GM12878 (cell line): ENCODE measurements around the gene CLIC3. TPM values are rescaled to one million over a fixed set of nuclear protein-coding genes. Genes with fewer than 3 reads are reported as not detected.

Source experiments
- ATAC-seq: fragments of 200-7000 bp; cut with Tn5 transposase; 3 replicates; pipeline ENCODE4 v1.9.1; 2020; ENCODE audit warnings: mild to moderate bottlenecking, moderate library complexity
- BruUV-seq: library from RNA; stranded (reverse); fragments of 400-500 nt; replicated peaks from 2 replicates; lab custom pipeline; 2021; lab: Mats Ljungman, UMichigan
- CTCF ChIA-PET: fragments of 300-600 bp; sonication (Branson Sonifier 250); formaldehyde crosslinking; extraction: SDS; loops from one replicate; lab custom pipeline; 2021; ENCODE audit warnings: inconsistent platforms; lab: Yijun Ruan, JAX
- POLR2A ChIA-PET: fragments of 350-600 bp; formaldehyde crosslinking; extraction: SDS; loops from one replicate; lab custom pipeline; 2021; ENCODE audit warnings: inconsistent platforms; lab: Charles Lee
- RAD21 ChIA-PET: fragments of 300-600 bp; sonication (Branson Sonifier 250); formaldehyde crosslinking; loops from one replicate; lab custom pipeline; 2023; ENCODE audit warnings: antibody characterized with exemption; ENCODE audit not compliant: unreplicated experiment; lab: Charles Lee
- SMC1A ChIA-PET: fragments of 300-600 bp; sonication (Branson Sonifier 250); formaldehyde crosslinking; loops from one replicate; lab custom pipeline; 2023; ENCODE audit not compliant: unreplicated experiment, uncharacterized antibody; lab: Charles Lee
- DNase-seq: peaks from one replicate; pipeline ENCODE4 v3.0.0-alpha.2; 2011; ENCODE audit warnings: low read depth, low spot score
- FAIRE-seq: peaks from 3 replicates; lab custom pipeline; 2011; peaks lifted over from hg19 to GRCh38; lab: Jason Lieb, UNC
- H2AFZ ChIP-seq: 2 replicates; pipeline ENCODE4 v1.6.0; 2011; ENCODE audit warnings: low read depth, low read length, control low read depth; ENCODE audit not compliant: control insufficient read depth
- H3K27ac ChIP-seq: 2 replicates; pipeline ENCODE4 v1.5.1; 2011; ENCODE audit warnings: control low read depth; ENCODE audit not compliant: control insufficient read depth, insufficient read depth
- H3K27me3 ChIP-seq, 2 experiments: replicated peaks in 1 of 2; 2 replicates each; pipeline versions ENCODE4 v1.6.0 to v1.6.1; 2011; ENCODE audit warnings: low read length in 1 of 2; ENCODE audit not compliant: control insufficient read depth in 2 of 2, insufficient read depth in 2 of 2
- H3K36me3 ChIP-seq, 2 experiments: 2 replicates each; pipeline ENCODE4 v1.5.1; 2011; ENCODE audit warnings: low read length in 1 of 2; ENCODE audit not compliant: control insufficient read depth in 2 of 2, insufficient read depth in 2 of 2
- H3K4me1 ChIP-seq: 2 replicates; pipeline ENCODE4 v1.6.1; 2011; ENCODE audit warnings: mild to moderate bottlenecking, low read length, moderate library complexity, mixed read lengths; ENCODE audit not compliant: control insufficient read depth, insufficient read depth
- H3K4me2 ChIP-seq: 2 replicates; pipeline ENCODE4 v1.6.0; 2011; ENCODE audit warnings: control low read depth; ENCODE audit not compliant: control insufficient read depth, insufficient read depth
- H3K4me3 ChIP-seq: fragments of 200-600 bp; sonication (generic); 2 replicates; pipeline ENCODE4 v1.5.1; 2016
- H3K79me2 ChIP-seq: 2 replicates; pipeline ENCODE4 v1.6.0; 2011; ENCODE audit warnings: low read length; ENCODE audit not compliant: control insufficient read depth, insufficient read depth
- H3K9ac ChIP-seq: 2 replicates; pipeline ENCODE4 v1.8.0; 2011; ENCODE audit warnings: low read length, control low read depth, mixed read lengths; ENCODE audit not compliant: control insufficient read depth, insufficient read depth
- H3K9me3 ChIP-seq: replicated peaks from 3 replicates; pipeline ENCODE4 v1.5.1; 2011; ENCODE audit warnings: mild to moderate bottlenecking, low read length; ENCODE audit not compliant: control insufficient read depth, insufficient read depth
- H4K20me1 ChIP-seq: 2 replicates; pipeline ENCODE4 v1.6.0; 2011; ENCODE audit not compliant: control insufficient read depth, insufficient read depth
- DPF2 ChIP-seq: fragments of 450-650 bp; IDR thresholded peaks from 2 replicates; pipeline ENCODE4 v1.6.1; 2017; ENCODE audit warnings: mild to moderate bottlenecking
- MEF2B ChIP-seq: fragments of 450-650 bp; IDR thresholded peaks from 2 replicates; pipeline ENCODE4 v1.6.1; 2018; ENCODE audit warnings: mild to moderate bottlenecking, moderate library complexity; ENCODE audit not compliant: partially characterized antibody, poor library complexity, severe bottlenecking
- NBN ChIP-seq: fragments of 450-650 bp; IDR thresholded peaks from 2 replicates; pipeline ENCODE4 v1.6.1; 2016
- NFYA ChIP-seq: IDR thresholded peaks from 2 replicates; pipeline ENCODE4 v1.6.1; 2011; ENCODE audit warnings: low read depth, mild to moderate bottlenecking, low read length, improper control_type of control experiment, borderline replicate concordance
- NR2F1 ChIP-seq: fragments of 450-650 bp; conservative IDR thresholded peaks from 2 replicates; pipeline ENCODE4 v1.6.1; 2017; ENCODE audit warnings: mild to moderate bottlenecking
- PKNOX1 ChIP-seq: fragments of 450-650 bp; IDR thresholded peaks from 2 replicates; pipeline ENCODE4 v1.6.1; 2016; ENCODE audit warnings: mild to moderate bottlenecking
- RAD51 ChIP-seq: fragments of 450-650 bp; IDR thresholded peaks from 2 replicates; pipeline ENCODE4 v1.6.1; 2016; ENCODE audit warnings: moderate library complexity, mild to moderate bottlenecking, inconsistent platforms
- SMAD1 ChIP-seq: fragments of 450-650 bp; IDR thresholded peaks from 2 replicates; pipeline ENCODE4 v1.6.1; 2018; ENCODE audit warnings: mild to moderate bottlenecking, low read depth; ENCODE audit not compliant: partially characterized antibody
- SMARCA5 ChIP-seq: fragments of 450-650 bp; IDR thresholded peaks from 2 replicates; pipeline ENCODE4 v1.6.1; 2017; ENCODE audit warnings: mild to moderate bottlenecking
- SPI1 ChIP-seq: IDR thresholded peaks from 2 replicates; pipeline ENCODE4 v1.6.1; 2011; ENCODE audit warnings: low read depth, mild to moderate bottlenecking, low read length, moderate library complexity, borderline replicate concordance; ENCODE audit not compliant: insufficient read depth
- WGBS: methylation state at CpG from one replicate; pipeline ENCODE4 v1.1.6; 2016; ENCODE audit warnings: low lambda C conversion rate; ENCODE audit not compliant: insufficient replicate concordance, insufficient coverage; ENCODE audit errors: missing lambda C conversion rate; 5-methylcytosine and 5-hydroxymethylcytosine counted together
- in situ Hi-C: fragments of 300-500 bp; cut with MboI; formaldehyde crosslinking; loops from 9 replicates; pipeline ENCODE4 v1.14.3; 2018; ENCODE audit warnings: mixed read lengths
- intact Hi-C: fragments of 100-400 bp; cut with micrococcal nuclease; formaldehyde crosslinking; loops from one replicate; pipeline ENCODE4 v1.14.2; 2022; ENCODE audit not compliant: unreplicated experiment
- polyA plus RNA-seq, 11 experiments: library from polyadenylated mRNA; depleted of rRNA in 4 of 11; unstranded in 6 of 11; stranded (reverse) in 5 of 11; fragments of >200 nt; fragmentation: Nextera tagmentation in 4 of 11; fragmentation: Illumina TruSeq in 1 of 11; extraction: Ambion mirVana in 4 of 11; extraction: Trizol in 1 of 11; gene quantifications; 1 replicate in 1 of 11; 2 replicates in 10 of 11; pipeline versions ENCODE4 v1.2.1 to v1.2.3, GENCODE V29; 2011 to 2016; ENCODE audit warnings: inconsistent platforms in 2 of 11, missing spikeins in 2 of 11, low read depth in 1 of 11
- total RNA-seq, 4 experiments: library from RNA; depleted of rRNA in 3 of 4; stranded (reverse); fragments of >200 nt in 3 of 4; fragmentation: Illumina TruSeq in 1 of 4; extraction: Trizol in 1 of 4; gene quantifications; 2 replicates each; pipeline versions ENCODE4 v1.2.1 to v1.2.3, GENCODE V29; 2013 to 2021
- TF ChIP-seq, protein P1 (sequence below): fragments of 450-650 bp; formaldehyde crosslinking; IDR thresholded peaks from 2 replicates; pipeline ENCODE4 v1.4.0; 2022; ENCODE audit warnings: mild to moderate bottlenecking, moderate library complexity
- TF ChIP-seq, protein P2 (sequence below): IDR thresholded peaks from 2 replicates; pipeline ENCODE4 v1.6.1; 2011; ENCODE audit warnings: borderline replicate concordance, low read depth, mild to moderate bottlenecking, moderate library complexity, mixed read lengths, low read length; ENCODE audit not compliant: insufficient read depth; ENCODE audit errors: extremely low read length

The CLIC3 gene
- total and polyA plus RNA-seq, 10 of the 15 experiments (the other 5 are each of a cell fraction or from before 2014, with no cell fraction given): 0.31 TPM; not detected in 9

- Histone ChIP-seq H3K79me2 (no peaks in the 10 kb centered on the region), H3K9ac (no peak overlapping the region), H3K9me3 (no peaks in the 10 kb centered on the region), H3K4me1 (peaks cover 7% of the 10 kb centered on the region), H3K36me3 (no peaks in the 10 kb centered on the region), H3K27me3 (no peaks in the 10 kb centered on the region), H2AFZ (peak overlapping the region; percentile 29; the same call in 1 of the 2 replicates), H3K4me2 (peak overlapping the region; percentile 68; the same call in 1 of the 2 replicates), H4K20me1 (no peaks in the 10 kb centered on the region; the same call in 1 of the 2 replicates), H3K4me3 (no peak overlapping the region), H3K27ac (no peak overlapping the region)
- RAD21 ChIA-PET: interaction anchor here (1.7 to 2.4 kb wide), 2 partner anchors 18 to 34 kb away, joined by 7 to 10 read pairs; no protein-coding TSS in a partner anchor
- peak; percentile 78 for ATAC-seq
- no TSS peak for BruUV-seq
- 22% methylated on average over 23 of the region's 23 CpGs for WGBS
- CTCF ChIA-PET: interaction anchor here (0.6 kb wide), 1 partner anchor 105 kb away, joined by 3 read pairs; no protein-coding TSS in a partner anchor
- in situ Hi-C loops: no loop called here
- FAIRE-seq: no peak
- POLR2A ChIA-PET: interaction anchor here (0.6 to 0.7 kb wide), 3 partner anchors 27 to 140 kb away, joined by 3 to 4 read pairs (median 4); no protein-coding TSS in a partner anchor
- SMC1A ChIA-PET: interaction anchor here (1.0 to 1.1 kb wide), 3 partner anchors 13 to 26 kb away, joined by 3 read pairs; partner anchors contain the start of gene PAXX
- intact Hi-C loops: no loop called here
- DNase-seq: no peak
- no peak for TF ChIP-seq MEF2B
- no peak for TF ChIP-seq SMAD1
- peak; percentile 84 for TF ChIP-seq RAD51
- no peak for TF ChIP-seq SMARCA5
- TF ChIP-seq, protein P1, sequence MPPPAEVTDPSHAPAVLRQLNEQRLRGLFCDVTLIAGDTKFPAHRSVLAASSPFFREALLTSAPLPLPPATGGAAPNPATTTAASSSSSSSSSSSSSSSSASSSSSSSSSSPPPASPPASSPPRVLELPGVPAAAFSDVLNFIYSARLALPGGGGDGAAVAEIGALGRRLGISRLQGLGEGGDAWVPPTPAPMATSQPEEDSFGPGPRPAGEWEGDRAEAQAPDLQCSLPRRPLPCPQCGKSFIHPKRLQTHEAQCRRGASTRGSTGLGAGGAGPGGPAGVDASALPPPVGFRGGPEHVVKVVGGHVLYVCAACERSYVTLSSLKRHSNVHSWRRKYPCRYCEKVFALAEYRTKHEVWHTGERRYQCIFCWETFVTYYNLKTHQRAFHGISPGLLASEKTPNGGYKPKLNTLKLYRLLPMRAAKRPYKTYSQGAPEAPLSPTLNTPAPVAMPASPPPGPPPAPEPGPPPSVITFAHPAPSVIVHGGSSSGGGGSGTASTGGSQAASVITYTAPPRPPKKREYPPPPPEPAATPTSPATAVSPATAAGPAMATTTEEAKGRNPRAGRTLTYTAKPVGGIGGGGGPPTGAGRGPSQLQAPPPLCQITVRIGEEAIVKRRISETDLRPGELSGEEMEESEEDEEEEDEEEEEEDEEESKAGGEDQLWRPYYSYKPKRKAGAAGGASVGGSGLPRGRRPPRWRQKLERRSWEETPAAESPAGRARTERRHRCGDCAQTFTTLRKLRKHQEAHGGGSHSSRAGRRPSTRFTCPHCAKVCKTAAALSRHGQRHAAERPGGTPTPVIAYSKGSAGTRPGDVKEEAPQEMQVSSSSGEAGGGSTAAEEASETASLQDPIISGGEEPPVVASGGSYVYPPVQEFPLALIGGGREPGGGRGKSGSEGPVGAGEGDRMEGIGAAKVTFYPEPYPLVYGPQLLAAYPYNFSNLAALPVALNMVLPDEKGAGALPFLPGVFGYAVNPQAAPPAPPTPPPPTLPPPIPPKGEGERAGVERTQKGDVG (CRISPR knock-in tag): no peak
- 0 out of 2 replicates have a peak, but pooled peaks have one; percentile 22 for TF ChIP-seq DPF2
- no peak for TF ChIP-seq NFYA
- peak; percentile 66; the same call in 1 of the 2 replicates for TF ChIP-seq NR2F1
- peak; percentile 34; the same call in 1 of the 2 replicates for TF ChIP-seq PKNOX1
- TF ChIP-seq, protein P2, sequence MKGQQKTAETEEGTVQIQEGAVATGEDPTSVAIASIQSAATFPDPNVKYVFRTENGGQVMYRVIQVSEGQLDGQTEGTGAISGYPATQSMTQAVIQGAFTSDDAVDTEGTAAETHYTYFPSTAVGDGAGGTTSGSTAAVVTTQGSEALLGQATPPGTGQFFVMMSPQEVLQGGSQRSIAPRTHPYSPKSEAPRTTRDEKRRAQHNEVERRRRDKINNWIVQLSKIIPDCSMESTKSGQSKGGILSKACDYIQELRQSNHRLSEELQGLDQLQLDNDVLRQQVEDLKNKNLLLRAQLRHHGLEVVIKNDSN: peak; percentile 19
- TF ChIP-seq NBN: 0 out of 2 replicates have a peak, but pooled peaks have one; percentile 25
- no peak for TF ChIP-seq SPI1
Observed at GRCh38 chr9:136965771-136966484, 30.4 kb downstream of the CLIC3 start.
